ENCODE measurements around the gene CTSA.
"Not testable (repeated sequence)": the region's sequence is repeated elsewhere in the genome, so short reads cannot be mapped to it uniquely, and the experiment has no call there.

Gene CTSA

DNA sequence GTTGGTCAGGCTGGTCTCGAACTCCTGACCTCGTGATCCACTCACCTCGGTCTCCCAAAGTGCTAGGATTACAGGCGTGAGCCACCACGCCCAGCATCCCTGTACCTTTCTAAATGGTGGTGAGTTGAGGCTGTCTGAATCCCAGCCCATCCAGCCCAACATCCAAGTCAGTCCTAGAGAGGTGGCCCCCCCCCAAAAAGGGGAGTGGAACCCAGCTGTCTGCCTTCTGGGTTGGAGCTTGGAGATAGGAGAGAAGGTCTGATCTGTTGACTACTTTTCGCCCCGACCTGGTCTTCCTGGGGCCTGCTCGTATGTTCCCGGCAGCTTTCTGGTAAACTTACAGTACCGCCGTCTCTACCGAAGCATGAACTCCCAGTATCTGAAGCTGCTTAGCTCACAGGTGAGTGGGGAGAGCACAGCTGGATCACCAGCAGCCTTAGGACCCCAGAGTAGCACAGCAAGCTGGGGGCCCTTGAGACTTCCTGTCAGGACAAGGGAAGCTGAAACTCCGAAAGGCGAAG, 5.6 kb downstream of the CTSA start:
- DNase-seq (ENCODE audit: low spot score) = no peak

DNA sequence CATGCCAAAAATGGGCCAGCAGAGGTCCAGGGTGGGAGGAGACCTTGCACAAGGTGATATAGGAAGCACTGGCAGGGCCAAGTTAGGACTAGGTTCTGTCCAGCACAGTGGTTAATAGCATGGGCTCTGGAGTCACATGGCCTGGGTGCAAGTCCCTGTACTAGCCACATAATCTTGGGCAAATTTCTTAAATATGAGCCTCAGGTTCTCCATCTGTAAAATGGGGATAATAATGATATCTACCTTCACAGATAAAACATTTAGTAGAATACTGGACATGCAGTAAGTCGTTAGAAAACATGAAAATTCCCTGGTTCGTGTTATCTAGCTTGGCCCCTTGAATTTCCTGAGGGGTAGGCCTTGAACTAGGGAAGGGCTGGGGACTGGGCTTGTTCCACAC, 6.2 kb downstream of the CTSA start:
- DNase-seq (ENCODE audit: low spot score) = no peak

DNA sequence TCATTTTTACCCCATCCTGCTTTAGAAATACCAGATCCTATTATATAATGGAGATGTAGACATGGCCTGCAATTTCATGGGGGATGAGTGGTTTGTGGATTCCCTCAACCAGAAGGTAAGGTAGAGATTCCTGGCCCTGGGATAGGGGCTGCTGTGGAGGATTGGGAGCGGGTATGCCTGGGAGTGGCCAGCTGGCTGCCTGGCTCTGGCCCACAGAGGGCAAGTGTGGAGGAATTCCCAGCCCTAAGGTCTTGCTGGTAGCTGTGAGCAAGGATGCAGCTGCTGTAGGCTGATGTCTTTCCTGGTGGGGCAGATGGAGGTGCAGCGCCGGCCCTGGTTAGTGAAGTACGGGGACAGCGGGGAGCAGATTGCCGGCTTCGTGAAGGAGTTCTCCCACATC, 6.6 kb downstream of the CTSA start:
- no peak for DNase-seq (ENCODE audit: low spot score)

DNA sequence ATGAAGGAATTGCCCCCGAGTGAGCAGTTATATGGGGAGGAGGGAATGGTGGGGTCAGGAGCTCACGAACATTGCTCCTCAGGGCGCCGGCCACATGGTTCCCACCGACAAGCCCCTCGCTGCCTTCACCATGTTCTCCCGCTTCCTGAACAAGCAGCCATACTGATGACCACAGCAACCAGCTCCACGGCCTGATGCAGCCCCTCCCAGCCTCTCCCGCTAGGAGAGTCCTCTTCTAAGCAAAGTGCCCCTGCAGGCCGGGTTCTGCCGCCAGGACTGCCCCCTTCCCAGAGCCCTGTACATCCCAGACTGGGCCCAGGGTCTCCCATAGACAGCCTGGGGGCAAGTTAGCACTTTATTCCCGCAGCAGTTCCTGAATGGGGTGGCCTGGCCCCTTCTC, 7.2 kb downstream of the CTSA start:
- no peak for DNase-seq (ENCODE audit: low spot score)

DNA sequence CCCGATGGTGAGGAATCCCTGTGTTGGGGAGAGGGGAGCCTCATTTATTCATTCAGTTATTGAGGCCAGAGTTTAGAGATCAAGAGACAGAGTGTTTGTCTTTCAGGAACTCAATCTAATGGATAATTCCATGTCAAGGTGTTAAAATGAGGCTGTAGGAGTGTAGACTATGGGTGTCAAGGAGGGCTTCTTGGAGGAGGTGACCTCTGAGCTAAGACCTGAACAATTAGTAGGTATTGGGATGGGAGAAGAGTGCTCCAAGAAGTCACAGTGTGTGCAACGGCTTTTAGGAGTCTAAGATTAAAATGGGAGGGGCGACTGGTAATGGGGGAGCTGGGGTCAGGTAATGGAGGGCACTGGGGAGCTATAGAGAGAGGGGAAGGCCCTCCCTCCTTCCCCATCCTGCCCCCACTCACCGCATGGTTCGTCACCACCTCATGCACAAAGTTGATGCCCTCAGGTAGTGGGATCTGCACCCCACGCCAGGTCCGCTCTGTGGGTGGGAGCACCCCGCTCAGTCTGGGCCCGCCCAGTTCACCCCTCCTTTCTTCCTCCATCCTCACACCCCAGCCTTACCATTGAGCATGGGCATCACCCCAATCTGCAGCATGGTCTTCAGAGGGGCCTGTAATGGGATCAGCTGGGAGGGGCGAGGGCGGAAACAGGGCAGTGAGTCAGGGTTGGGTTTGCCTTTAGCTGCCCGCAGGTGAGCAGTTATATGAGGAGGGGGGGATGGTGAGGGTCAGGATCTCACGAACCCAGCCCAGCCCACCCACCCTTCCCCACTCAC, 8.1 kb downstream of the CTSA start:
- DNase-seq (ENCODE audit: low spot score) = no peak

DNA sequence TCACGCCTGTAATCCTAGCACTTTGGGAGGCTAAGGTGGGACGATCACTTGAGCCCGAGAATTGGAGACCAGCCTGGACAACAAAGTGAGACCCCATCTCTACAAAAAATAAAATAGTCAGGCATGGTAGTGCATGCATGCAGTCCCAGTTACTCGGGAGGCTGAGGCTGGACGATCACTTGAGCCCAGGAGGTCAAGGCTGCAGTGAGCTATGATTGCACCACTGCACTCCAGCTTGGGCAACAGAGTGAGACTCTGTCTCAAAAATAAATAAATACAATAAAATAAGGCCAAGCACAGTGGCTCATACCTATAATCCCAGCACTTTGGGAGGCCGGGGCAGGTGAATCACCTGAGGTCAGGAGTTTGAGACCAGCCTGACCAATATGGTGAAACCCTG, 10.2 kb downstream of the CTSA start:
- not testable (repeated sequence) for DNase-seq (ENCODE audit: low spot score)

DNA sequence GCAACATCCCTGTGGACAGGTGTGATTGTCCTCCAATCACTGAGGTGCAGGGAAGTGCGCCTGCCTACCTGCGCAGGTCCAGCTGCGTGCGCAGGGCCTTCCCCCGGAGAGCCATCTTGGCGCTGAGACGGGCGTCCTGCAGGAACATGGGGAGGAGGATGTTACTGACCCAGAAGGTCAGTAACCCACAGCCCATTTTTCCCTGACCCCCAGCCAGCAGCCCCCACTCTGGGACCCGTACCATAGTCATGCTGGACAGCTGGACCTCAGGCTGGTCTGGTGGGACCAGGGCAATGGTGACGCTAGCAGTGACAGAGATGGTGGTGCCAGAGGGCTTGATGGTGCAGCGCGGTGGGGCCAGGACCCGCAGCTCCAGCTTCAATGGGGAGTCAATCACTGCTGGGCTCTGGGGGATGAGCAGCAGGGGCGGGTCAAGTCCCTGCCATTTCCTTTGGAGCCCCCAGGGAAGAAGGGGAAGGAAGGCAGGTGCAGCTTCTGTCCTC, 11.1 kb downstream of the CTSA start:
- no peak for DNase-seq (ENCODE audit: low spot score)

DNA sequence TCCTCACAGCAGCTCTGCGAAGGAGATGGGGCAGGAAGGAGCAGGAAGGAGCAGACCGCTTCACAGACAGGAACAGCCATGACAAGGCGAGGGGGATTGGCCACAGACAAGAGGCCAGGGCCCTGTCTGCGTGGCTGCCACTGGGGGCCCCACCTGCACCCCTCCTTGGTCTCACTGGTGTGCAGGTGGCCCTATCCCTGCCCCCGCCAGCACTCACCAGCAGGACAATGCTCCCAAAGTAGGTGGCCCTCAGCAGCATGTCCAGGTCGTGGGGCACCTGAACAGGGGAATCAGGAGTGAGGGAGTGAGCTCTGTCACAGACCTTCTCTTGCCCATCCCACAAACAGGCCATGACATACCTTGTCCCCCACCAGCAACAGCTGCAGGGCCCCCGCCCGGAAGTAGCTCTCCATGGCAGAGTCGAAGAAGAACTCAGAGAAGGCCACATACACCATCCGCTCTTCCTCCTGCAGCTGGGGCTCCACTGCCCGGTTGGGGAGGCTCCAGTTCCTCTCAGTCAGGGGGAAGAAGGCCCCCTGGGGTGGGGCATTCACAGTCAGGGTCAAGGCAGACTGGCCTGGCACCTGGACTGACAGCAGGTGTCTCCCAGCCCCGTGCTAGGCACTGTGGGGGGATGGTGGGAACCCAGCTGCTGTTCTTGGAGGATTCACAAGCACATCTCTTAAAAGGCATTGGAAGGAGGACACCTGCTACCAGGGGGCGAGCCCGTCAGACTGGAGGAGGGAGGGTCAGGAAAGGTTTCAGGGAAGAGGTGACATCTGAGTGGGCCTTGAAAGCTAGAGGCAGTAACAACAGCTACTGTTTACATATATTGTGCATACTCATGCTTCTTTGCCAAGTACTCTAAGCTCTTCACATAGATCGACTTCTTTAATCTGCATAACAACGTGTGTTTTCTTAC, 13.7 kb downstream of the CTSA start:
- no peak for DNase-seq (ENCODE audit: low spot score)

DNA sequence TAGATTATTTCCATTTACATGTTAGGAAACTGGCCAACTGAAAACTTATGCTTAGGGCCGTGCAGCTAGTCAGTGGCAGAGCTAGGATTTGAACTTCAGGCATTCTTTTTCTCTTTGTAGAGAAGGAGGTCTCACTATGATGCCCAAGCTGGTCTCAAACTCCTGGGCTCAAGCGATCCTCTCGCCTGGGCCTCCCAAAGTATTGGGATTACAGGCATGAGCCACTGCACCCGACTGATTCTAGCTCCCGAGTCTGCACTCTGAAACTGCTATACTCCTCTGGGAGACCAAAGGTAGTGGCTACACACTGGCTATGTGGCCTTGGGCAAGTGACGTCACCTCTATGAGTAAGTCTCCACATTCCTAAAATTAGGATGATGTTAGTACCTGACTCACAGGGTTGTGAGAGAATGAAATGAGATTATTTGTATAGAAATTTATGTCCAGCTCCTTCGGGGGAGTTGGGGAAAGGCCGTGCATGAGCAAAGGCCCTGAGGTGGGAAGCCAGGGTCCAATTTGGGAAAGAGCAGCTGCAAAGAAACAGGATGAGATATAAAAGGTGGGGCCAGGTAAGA, 14.5 kb downstream of the CTSA start:
- DNase-seq (ENCODE audit: low spot score) = peak; percentile 96

DNA sequence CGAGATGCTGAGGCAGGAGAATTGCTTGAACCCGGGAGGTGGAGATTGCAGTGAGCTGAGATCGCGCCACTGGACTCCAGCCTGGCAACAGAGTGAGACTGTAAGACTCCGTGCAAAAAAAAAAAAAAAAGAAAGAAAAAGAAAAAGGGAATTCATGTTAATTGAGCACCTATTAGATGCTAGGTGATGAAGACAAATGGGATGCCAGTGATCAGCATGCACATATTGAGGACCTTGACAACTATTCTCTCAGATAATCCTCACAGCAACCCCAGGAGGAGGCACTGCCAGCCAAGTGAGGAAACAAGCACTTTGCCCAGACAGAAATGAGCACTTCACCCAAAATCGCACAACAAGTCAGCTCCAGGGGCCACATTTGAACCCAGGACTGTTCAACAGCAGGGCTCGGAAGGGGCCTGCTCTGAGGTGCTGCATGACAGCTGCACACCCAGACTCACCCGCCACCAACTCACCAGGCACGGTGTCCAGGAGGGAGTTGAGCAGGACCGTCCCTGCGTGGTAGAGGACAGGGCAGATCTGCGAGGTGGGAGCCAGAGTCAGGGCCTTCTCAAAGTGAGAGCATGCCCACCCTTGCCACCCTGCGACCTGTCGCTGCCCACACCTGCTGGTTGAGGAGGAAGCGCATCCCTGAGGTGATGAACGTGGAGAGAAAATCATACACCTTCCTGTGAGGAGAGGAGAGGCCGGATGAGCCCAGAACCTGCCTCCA, 16.2 kb downstream of the CTSA start:
- DNase-seq (ENCODE audit: low spot score) = no peak

DNA sequence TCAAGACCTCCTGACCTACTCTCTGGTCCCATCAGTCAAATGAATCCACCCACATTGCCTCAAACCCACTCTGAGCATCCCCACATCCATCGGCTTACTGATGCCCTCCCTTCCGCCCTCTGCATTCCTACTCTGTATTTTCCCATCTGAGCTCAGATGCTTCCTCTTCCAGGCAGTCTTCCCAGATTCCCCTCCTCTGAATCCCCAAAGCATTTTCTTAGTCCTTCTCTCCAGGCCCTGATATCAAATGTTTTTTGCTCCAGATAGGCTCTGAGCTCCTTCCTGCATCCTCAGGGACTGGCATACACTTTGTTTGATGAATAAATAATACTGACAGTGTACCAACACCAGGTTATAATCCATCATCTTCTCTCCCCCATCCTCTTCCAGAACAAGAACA, 16.9 kb downstream of the CTSA start:
- DNase-seq (ENCODE audit: low spot score) = no peak

DNA sequence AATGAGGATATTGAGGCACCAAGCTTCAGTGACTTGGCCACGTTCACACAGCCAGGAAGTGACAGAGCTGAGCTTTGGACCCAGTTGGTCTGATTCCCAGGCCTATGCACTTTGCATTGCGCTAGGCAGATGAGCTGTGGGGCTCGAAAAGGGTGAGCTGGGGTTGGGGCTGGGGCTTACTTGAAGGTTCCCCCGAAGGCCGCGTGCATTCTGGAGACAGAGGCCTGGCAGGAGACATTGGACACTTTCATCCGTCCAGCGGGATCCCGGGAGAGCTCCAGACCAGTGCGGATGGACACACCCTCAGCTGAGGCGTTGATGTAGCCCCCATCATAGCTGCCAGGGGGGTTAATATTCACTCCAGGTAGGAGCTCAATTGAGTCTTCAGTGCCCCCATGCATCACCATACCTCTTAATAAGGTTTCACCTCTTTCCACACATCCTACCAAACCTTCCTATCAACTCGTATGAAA, 18.2 kb downstream of the CTSA start:
- no peak for DNase-seq (ENCODE audit: low spot score)

DNA sequence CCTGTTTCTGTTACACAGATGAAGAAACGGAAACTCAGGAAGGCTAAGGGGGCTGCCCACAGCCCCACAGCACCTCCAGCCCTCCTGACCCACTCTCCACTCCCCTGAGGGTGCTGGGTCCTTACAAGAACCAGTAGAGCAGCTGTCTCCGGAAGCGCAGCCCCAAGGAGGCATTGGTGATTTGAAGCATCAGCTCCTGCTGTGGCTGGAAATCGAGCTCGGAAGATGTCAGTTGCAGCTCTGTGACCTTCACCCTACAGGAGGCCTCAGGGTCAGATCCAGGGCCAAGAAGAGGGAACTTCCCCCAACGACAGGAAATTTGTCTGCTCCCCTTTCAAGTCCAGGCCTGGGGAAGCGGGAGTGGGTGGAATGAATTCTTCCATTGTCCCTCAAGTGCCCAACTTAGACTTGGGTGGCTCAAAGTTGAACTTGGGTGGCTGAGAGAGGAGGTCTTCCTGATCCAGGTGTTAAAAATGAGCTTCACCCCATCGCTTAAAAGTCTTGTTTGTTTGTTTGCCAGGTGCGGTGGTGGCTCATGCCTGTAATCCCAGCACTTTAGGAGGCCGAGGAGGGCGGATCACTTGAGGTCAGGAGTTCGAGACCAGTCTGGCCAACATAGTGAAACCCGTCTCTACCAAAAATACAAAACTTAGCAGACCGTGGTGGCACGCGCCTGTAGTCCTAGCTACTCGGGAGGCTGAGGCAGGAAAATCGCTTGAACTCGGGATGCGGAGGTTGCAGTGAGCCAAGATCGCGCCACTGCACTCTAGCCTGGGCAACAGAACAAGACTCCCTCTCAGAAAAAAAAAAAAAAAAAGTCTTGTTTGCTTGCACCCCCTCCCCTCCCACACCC, 18.9 kb downstream of the CTSA start:
- no peak for DNase-seq (ENCODE audit: low spot score)

DNA sequence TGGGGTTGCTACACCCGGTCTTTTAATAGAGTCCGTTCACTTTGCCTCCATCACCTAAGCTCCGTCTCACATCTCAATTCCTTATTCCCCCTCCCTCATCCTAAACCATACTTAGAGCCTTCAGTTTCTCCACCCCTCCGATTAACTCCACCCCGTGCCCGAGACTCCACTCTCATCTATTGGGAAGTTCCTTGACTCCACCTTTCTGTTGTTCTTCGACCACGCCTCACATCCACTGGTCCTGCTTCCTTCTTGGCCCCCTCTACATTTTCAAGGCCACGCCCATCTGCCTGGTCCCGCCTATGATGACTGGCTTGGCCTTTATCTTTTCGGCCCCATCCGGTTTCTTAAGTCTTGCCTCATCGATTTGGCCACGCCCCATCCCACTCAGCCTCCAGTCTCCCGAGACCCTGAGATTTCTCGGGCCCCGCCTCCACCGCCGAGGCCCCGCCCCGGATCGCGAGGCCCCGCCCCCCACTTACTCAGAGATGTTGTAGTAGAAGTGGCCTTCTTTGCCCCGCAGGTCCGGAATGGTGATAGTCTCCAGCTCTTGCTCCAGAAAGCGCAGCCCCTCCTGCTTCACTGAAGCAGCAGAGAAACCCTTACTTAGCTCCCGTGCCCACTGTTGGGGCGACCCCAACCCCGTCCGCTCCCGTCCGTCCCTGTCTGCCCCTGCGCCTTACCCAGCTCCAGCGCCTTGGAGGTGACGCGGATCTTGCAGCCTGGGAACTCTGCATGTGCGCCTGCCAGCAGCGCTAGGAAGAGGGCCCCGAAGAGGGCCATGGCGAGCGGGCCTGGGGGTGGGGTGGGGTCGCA, 19.7 kb downstream of the CTSA start:
- DNase-seq (ENCODE audit: low spot score) = peak; percentile 100

DNA sequence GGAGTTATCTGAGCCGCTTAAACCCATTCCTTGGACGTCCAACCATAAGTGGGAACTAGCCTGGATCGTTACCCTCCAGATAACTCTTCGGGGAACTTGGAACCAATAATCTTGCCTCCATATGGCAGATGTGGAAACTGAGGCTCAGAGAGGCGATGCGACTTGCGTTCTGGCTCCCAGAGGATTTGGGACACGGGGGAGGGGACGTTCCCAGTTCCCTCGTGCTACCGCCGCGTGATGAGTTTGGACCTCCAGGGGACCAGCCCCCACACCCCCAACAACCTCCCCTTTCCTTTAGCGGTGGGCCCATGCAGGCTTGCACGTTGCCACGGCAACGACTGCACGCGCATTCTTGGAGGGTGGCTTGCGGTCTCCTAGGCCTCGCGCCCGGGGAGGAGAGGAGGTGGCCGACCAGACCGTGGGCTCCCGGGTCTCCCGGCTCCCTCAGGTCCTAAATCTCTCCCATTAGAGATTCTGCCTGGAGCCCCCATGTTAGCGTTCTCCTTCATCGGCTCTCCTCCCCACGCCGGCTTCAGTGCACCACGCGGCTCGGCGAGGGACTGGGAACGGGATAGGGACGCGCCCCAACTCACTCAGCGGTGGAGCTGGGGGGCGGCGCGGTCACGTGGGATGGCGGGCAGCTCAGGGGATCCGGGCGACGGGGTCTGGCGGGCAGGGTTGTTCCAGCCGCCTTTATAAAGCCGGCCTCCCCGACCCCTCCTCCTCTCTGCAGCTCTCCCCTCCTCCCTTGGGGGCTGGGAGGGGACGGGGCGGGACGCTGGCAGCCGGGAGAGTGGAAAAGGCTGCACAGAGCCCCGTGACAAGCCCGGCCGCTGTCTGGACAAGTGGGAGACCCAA, 20.6 kb downstream of the CTSA start, which contains the start of gene PLTP:
Gene PLTP (minus strand): TSS at position 670 of the 858 bp plus-strand sequence. CDS start 703 bp downstream, outside the sequence.
- no peak for DNase-seq (ENCODE audit: low spot score)

DNA sequence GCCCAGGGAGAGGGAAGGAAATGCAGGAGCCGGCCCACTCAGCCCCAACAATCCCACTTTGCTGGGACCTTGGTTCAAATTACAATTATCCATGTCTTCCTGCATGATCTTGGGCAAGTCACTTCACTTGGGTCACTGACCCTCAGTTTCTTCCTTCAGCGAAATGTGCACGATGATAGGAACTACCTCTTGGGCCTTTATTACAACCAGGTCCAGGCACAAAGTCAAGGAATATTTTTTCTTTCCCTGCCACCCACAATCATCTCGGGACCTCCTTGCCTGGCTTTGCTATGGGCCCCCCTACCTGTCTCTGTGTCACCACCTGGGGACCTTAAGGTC, 21.2 kb downstream of the CTSA start:
- DNase-seq (ENCODE audit: low spot score) = no peak

DNA sequence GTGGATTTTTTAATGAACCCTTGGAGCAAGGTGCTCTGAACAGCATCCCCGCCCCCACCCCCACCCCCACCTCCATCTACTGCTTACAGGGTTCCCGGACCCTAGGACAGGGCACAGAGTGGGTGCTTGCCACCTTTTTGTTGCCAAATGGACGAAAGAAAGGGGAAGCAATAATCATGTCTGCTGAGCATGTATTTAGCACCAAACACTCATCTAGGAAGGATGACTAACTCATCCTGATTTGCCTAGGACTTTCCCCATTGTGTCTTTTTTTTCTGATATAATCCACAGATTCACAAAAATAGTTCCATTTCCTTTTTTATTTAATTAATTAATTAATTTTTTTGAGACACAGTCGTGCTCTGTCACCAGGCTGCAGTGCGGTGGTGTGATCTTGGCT, 22.0 kb downstream of the CTSA start:
- DNase-seq (ENCODE audit: low spot score) = peak; percentile 39

DNA sequence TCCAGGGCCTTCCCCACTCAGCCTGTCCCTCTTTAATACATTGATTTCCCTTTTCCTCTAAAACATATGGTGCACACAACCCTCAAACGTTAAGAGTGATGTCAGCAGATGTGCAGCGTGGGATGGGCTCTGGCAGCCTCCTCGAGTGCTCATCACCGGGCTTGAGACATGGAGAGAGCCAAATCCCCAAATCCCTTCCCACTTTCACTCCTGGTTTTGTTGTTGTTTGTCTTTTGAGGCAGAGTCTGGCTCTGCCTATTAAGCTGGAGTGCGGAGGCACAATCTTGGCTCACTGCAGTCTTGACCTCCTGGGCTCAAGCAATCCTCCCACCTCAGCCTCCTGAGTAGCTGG, 26.6 kb downstream of the CTSA start:
- no peak for DNase-seq (ENCODE audit: low spot score)

DNA sequence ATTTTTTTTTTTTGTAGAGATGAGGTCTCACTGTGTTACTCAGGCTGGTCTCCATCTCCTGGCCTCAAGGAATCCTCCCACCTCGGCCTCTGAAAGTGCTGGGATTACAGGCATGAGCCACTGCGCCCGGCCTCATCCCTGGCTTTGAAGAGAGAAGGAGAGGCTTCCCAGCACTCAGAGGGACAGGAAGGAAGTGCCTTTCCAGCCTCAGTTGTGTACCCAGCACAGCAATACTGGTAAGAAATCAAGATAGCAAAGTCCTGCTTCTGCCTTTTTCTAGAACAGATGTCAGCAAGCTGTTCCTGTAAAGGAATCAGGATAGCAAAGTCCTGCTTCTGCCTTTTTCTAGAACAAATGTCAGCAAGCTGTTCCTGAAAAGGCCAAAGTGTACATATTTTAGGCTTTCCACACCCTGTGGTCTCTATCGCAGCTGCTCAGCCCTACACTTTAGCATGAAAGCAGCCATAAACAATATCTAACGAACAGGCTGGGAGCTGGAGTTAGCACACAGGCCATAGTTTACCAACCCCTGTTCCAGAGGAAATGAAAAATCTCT, 27.1 kb downstream of the CTSA start:
- no peak for DNase-seq (ENCODE audit: low spot score)
